ENCODE measurements around the gene LETM1. TPM values are rescaled to one million over a fixed set of nuclear protein-coding genes. Genes with fewer than 3 reads are reported as not detected.

The LETM1 gene
- total and polyA plus RNA-seq, 2 of the 13 experiments (the other 11 are each of a cell fraction or from before 2014, with no cell fraction given) = 9.7 to 41.6 TPM

GRCh38 chr4:1797861-1798579 lies 57.9 kb downstream of the LETM1 start (continued):
- TF ChIP-seq ZNF224 (CRISPR knock-in tag; IDR thresholded peaks at IDR 0.05) (no peak), ZNF17 (CRISPR knock-in tag; IDR thresholded peaks at IDR 0.05) (no peak), ZNF343 (CRISPR knock-in tag; IDR thresholded peaks at IDR 0.05) (no peak), ZNF577 (CRISPR knock-in tag; IDR thresholded peaks at IDR 0.05; ENCODE audit: borderline replicate concordance, low read depth) (no peak), GLMP (CRISPR knock-in tag; IDR thresholded peaks at IDR 0.05; ENCODE audit: borderline replicate concordance) (no peak), ZNF317 (CRISPR knock-in tag; IDR thresholded peaks at IDR 0.05) (no peak), FUBP1 (CRISPR knock-in tag; IDR thresholded peaks at IDR 0.05; ENCODE audit: borderline replicate concordance) (no peak), POLR2A (IDR thresholded peaks at IDR 0.05; ENCODE audit: insufficient read depth in 1 of 2, low read depth in 2 of 2, low read length in 2 of 2) (no peak), ZNF670 (CRISPR knock-in tag; IDR thresholded peaks at IDR 0.05; ENCODE audit: borderline replicate concordance) (no peak), TBP (CRISPR knock-in tag; IDR thresholded peaks at IDR 0.05) (no peak), CC2D1A (CRISPR knock-in tag; IDR thresholded peaks at IDR 0.05) (no peak), SRSF9 (IDR thresholded peaks at IDR 0.05; ENCODE audit: borderline replicate concordance, insufficient read depth, low read depth, low read length, poor library complexity, severe bottlenecking) (no peak), RAD21 (CRISPR knock-in tag; IDR thresholded peaks at IDR 0.05) (no peak; the same call in 1 of the 2 replicates), NPAS2 (CRISPR knock-in tag; IDR thresholded peaks at IDR 0.05; ENCODE audit: borderline replicate concordance) (no peak), ETV5 (CRISPR knock-in tag; IDR thresholded peaks at IDR 0.05; ENCODE audit: borderline replicate concordance) (peak; percentile 55; the same call in 1 of the 2 replicates), STAG1 (CRISPR knock-in tag; IDR thresholded peaks at IDR 0.05) (no peak), PAWR (CRISPR knock-in tag; IDR thresholded peaks at IDR 0.05; ENCODE audit: borderline replicate concordance) (no peak), KAT2B (IDR thresholded peaks at IDR 0.05; ENCODE audit: borderline replicate concordance, low read depth, low read length) (no peak), CHD4 (IDR thresholded peaks at IDR 0.05; ENCODE audit: borderline replicate concordance, low read length) (no peak), ZNF784 (CRISPR knock-in tag; IDR thresholded peaks at IDR 0.05; ENCODE audit: borderline replicate concordance) (no peak), CREB1 (IDR thresholded peaks at IDR 0.05) (no peak), CREB1 (CRISPR knock-in tag; IDR thresholded peaks at IDR 0.05) (no peak), ZNF589 (CRISPR knock-in tag; conservative IDR thresholded peaks at IDR 0.05) (no peak), SRF (IDR thresholded peaks at IDR 0.05; ENCODE audit: low read depth, low read length) (no peak), ZNF672 (CRISPR knock-in tag; IDR thresholded peaks at IDR 0.05) (no peak), U2AF1 (optimal IDR thresholded peaks at IDR 0.05; ENCODE audit: low read depth, low read length) (no peak), ZNF251 (CRISPR knock-in tag; IDR thresholded peaks at IDR 0.05) (no peak), RARA (CRISPR knock-in tag; IDR thresholded peaks at IDR 0.05) (no peak)
